ENCODE measurements around the gene ARL2.
A peak's percentile ranks its signal among the peaks of the same experiment; 100 is the strongest.

ARL2 gene

DNA sequence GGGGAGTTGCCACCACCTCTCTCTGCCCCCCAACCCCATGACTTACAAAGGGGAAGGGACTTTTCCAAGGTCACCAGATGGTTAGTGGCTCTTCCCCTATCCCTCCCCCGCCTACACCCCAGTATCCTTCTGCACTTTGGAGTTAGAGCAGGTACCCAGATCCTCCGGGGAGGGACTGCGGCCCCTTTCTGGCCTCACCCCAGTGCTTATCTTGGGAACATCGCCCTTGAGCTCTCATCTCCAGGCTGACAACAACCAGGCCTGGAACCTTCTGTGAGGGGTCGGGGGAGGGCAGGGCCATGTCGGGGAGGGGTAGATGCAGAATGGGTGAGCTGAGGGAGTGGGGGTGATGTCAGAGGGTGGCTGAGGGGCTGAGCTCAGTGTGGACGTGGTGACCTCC lies 51.9 kb downstream of the ARL2 start:
- H3K4me3 ChIP-seq (ENCODE audit: low read depth, low read length): no peak overlapping the region
- no peaks in the 10 kb centered on the region for H3K27me3 ChIP-seq (ENCODE audit: control insufficient read depth, insufficient read depth, low read length)
- H3K9ac ChIP-seq (ENCODE audit: low read depth, low read length): peak overlapping the region; percentile 60
- H3K9me3 ChIP-seq (ENCODE audit: control insufficient read depth, insufficient read depth, low read length): no peaks in the 10 kb centered on the region
- peaks cover 7% of the 10 kb centered on the region for H3K4me1 ChIP-seq (ENCODE audit: control insufficient read depth, insufficient read depth, low read length)
- H3K36me3 ChIP-seq (ENCODE audit: control insufficient read depth, insufficient read depth, low read length): no peaks in the 10 kb centered on the region

DNA sequence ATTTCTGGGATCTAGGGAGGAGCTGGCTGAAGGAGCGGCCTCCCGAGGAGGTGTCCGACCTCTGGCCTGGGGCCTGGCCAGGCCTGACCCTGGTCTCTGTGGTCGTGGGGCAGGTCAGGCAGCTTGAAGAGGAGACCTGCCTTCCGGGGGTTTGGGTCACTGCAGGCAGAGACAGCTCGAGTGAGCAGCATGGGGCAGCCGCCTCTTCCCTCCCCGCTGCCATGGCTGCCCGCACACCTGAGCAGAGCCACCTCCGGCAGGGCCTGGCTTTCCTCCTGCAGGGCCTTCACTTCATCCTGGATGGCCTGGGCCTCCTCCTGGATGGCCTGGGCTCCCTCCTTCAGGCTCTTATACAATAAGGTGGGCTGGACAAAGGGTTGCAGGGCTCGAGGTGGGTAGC lies 52.4 kb downstream of the ARL2 start:
- Histone ChIP-seq H3K36me3 (ENCODE audit: control insufficient read depth, insufficient read depth, low read length) (no peaks in the 10 kb centered on the region), H3K4me3 (ENCODE audit: low read depth, low read length) (peak overlapping the region; percentile 13), H3K9me3 (ENCODE audit: control insufficient read depth, insufficient read depth, low read length) (no peaks in the 10 kb centered on the region), H3K4me1 (ENCODE audit: control insufficient read depth, insufficient read depth, low read length) (peaks cover 7% of the 10 kb centered on the region), H3K9ac (ENCODE audit: low read depth, low read length) (peak overlapping the region; percentile 60), H3K27me3 (ENCODE audit: control insufficient read depth, insufficient read depth, low read length) (no peaks in the 10 kb centered on the region)

DNA sequence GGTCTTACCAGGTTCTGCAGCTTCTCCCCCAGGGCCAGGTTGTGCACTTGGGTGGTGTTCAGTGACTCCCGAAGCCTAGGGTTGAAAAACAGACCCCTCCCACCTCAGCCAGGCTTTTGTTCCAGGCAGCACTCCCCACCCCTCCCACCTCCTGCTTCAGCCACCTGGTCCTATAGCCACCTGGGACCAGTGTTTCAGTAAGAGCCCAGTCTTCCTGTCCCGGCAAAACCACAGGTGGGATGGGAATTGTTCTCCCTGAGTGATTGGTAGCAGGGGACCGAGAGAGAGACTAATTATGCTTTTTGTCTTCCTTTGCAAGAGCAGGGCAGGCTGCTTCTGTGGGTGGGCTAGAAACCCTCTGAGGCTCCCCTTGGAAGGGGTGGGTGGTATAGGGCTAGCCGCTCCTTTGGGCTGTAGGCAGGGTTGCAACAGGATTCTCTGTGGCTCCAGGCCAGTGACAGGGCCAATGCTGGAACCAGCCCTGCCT lies 52.9 kb downstream of the ARL2 start:
- Histone ChIP-seq H3K4me3 (ENCODE audit: low read depth, low read length) (peak overlapping the region; percentile 13), H3K9me3 (ENCODE audit: control insufficient read depth, insufficient read depth, low read length) (no peaks in the 10 kb centered on the region), H3K36me3 (ENCODE audit: control insufficient read depth, insufficient read depth, low read length) (no peaks in the 10 kb centered on the region), H3K9ac (ENCODE audit: low read depth, low read length) (peak overlapping the region; percentile 60), H3K27me3 (ENCODE audit: control insufficient read depth, insufficient read depth, low read length) (no peaks in the 10 kb centered on the region), H3K4me1 (ENCODE audit: control insufficient read depth, insufficient read depth, low read length) (peaks cover 7% of the 10 kb centered on the region)

DNA sequence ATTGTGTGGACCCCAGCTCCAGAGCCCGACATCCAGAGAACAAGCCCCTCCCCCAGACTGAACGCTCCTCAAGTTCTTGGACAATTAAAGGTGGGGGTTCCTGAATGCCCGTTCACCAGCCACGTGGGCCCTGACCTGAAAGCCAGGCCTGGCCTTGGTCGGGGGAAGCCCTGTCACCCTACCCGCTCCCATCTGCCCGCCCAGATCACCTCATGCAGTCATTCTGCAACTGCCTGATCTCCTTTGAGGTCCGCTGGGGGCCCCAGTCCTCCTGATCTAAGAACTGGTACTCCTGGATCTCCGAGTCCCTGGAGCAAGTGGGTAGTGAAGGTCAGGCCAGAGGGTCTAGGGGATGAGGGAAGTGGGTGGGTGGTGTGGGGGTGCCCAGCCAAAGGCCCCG lies 53.5 kb downstream of the ARL2 start:
- Histone ChIP-seq H3K9ac (ENCODE audit: low read depth, low read length) (no peak overlapping the region), H3K36me3 (ENCODE audit: control insufficient read depth, insufficient read depth, low read length) (no peaks in the 10 kb centered on the region), H3K27me3 (ENCODE audit: control insufficient read depth, insufficient read depth, low read length) (no peaks in the 10 kb centered on the region), H3K9me3 (ENCODE audit: control insufficient read depth, insufficient read depth, low read length) (no peaks in the 10 kb centered on the region), H3K4me3 (ENCODE audit: low read depth, low read length) (no peak overlapping the region), H3K4me1 (ENCODE audit: control insufficient read depth, insufficient read depth, low read length) (peaks cover 7% of the 10 kb centered on the region)

DNA sequence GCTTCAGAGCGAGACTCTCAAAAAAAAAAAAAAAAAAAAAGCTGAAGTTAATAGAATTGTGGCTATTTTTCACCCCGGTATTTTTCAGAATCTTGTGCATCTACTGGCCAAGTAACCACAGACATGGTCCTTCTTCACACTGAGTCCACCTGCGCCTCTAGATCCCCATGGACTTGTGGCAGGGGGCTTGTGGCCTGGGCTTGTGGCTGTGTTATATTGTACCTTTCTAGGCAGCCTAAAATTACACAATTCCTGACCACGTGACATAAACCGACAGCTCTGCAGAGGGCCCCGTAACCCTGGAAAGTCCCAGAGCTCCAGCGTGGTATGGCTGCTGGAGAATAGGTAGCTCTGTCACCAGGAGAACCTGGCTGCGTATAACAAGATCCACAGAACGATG lies 55.3 kb downstream of the ARL2 start:
- no peak overlapping the region for H3K9ac ChIP-seq (ENCODE audit: low read depth, low read length)
- H3K4me1 ChIP-seq (ENCODE audit: control insufficient read depth, insufficient read depth, low read length): peaks cover 7% of the 10 kb centered on the region
- H3K27me3 ChIP-seq (ENCODE audit: control insufficient read depth, insufficient read depth, low read length): no peaks in the 10 kb centered on the region
- no peaks in the 10 kb centered on the region for H3K36me3 ChIP-seq (ENCODE audit: control insufficient read depth, insufficient read depth, low read length)
- H3K4me3 ChIP-seq (ENCODE audit: low read depth, low read length): no peak overlapping the region
- H3K9me3 ChIP-seq (ENCODE audit: control insufficient read depth, insufficient read depth, low read length): no peaks in the 10 kb centered on the region
